Caco-2 (cell line): ENCODE data around the gene MCFD2. TPM values are rescaled to one million over a fixed set of nuclear protein-coding genes. Genes with fewer than 3 reads are reported as not detected.

Experiments used
- BruUV-seq: library from RNA; stranded (reverse); fragments of 400-500 nt; replicated peaks from 2 replicates; lab custom pipeline; 2021; lab: Mats Ljungman, UMichigan
- CTCF ChIA-PET: fragments of 300-600 bp; sonication (Branson Sonifier 250); formaldehyde crosslinking; loops from one replicate; lab custom pipeline; 2022; ENCODE audit warnings: antibody characterized with exemption; lab: Charles Lee
- POLR2A ChIA-PET: fragments of 300-600 bp; sonication (Branson Sonifier 250); formaldehyde crosslinking; loops from one replicate; lab custom pipeline; 2022; ENCODE audit warnings: antibody characterized with exemption; lab: Charles Lee
- DNase-seq, 2 experiments: peaks; one replicate each; pipeline versions ENCODE4 v3.0.0 to v3.0.0-alpha.2; 2020 to 2022
- H3K27me3 ChIP-seq: replicated peaks from 2 replicates; pipeline ENCODE4 v1.6.0; 2011; ENCODE audit warnings: low read length; ENCODE audit not compliant: control insufficient read depth, insufficient read depth
- H3K36me3 ChIP-seq: 2 replicates; pipeline ENCODE4 v1.5.1; 2011; ENCODE audit warnings: low read length; ENCODE audit not compliant: control insufficient read depth, insufficient read depth
- H3K4me1 ChIP-seq: fragments of 250-450 bp; sonication (Bioruptor Pico); 2 replicates; pipeline ENCODE4 v1.5.1; 2020; ENCODE audit warnings: mild to moderate bottlenecking
- H3K4me3 ChIP-seq: 2 replicates; pipeline ENCODE4 v1.5.1; 2011; ENCODE audit warnings: low read depth, mild to moderate bottlenecking, control low read depth, low read length
- H3K9me3 ChIP-seq: fragments of 250-450 bp; sonication (Bioruptor Pico); 2 replicates; pipeline ENCODE4 v1.5.1; 2020; ENCODE audit warnings: mild to moderate bottlenecking, moderate library complexity
- H3K27ac Mint-ChIP-seq: one replicate; pipeline ENCODE4 v1.8.0; 2022; ENCODE audit warnings: mixed read lengths; ENCODE audit not compliant: unreplicated experiment
- H3K27me3 Mint-ChIP-seq: one replicate; pipeline ENCODE4 v1.8.0; 2022; ENCODE audit warnings: mixed read lengths; ENCODE audit not compliant: insufficient read depth, unreplicated experiment
- H3K36me3 Mint-ChIP-seq: one replicate; pipeline ENCODE4 v1.8.0; 2022; ENCODE audit warnings: mild to moderate bottlenecking, mixed read lengths; ENCODE audit not compliant: insufficient read depth, unreplicated experiment
- H3K4me1 Mint-ChIP-seq: one replicate; pipeline ENCODE4 v1.8.0; 2022; ENCODE audit warnings: low read depth, mixed read lengths; ENCODE audit not compliant: unreplicated experiment
- H3K4me3 Mint-ChIP-seq: one replicate; pipeline ENCODE4 v1.8.0; 2022; ENCODE audit warnings: mild to moderate bottlenecking, moderate library complexity, mixed read lengths; ENCODE audit not compliant: unreplicated experiment
- H3K9me3 Mint-ChIP-seq: one replicate; pipeline ENCODE4 v1.8.0; 2022; ENCODE audit warnings: mixed read lengths; ENCODE audit not compliant: unreplicated experiment
- intact Hi-C: fragments of 100-400 bp; cut with micrococcal nuclease; formaldehyde crosslinking; loops from one replicate; pipeline ENCODE4 v1.10.0; 2022; ENCODE audit not compliant: unreplicated experiment
- total RNA-seq: library from RNA; stranded (reverse); gene quantifications from 2 replicates; pipeline ENCODE4 v1.2.3, GENCODE V29; 2022
- TF ChIP-seq, protein P1 (sequence below), 2 experiments: fragments of 200-600 bp in 1 of 2; IDR thresholded peaks; 1 replicate in 1 of 2; 2 replicates in 1 of 2; pipeline versions ENCODE4 v1.5.1 to v1.8.0; 2011 to 2022; ENCODE audit warnings: antibody characterized with exemption in 1 of 2, control low read depth in 1 of 2, inconsistent platforms in 1 of 2, low read depth in 1 of 2, low read length in 1 of 2, mild to moderate bottlenecking in 1 of 2, moderate library complexity in 1 of 2; ENCODE audit not compliant: insufficient read depth in 1 of 2, severe bottlenecking in 1 of 2, unreplicated experiment in 1 of 2

MCFD2 gene
- total RNA-seq, 1 experiment from 2014 or later = 156 TPM

DNA sequence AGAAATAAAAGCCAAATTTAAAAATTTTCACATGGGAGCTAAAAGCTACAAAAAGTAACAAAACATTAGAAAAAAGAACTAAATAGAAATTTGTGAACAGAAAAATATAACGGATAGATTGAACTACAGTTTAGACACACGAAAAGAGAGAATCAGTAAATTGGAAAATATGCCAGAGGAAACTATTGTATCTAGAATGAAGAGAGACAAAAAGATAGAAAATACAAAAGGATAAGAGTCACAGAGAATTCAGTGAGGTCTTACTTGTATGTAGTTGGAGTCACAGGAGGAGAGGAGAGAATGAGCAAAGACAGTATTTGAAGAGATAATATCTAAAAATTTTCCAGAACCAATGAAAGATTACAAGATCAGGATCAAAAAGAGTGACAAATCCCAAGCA, 11.3 kb upstream of the MCFD2 start:
- Histone ChIP-seq H3K27me3 (no peaks in the 10 kb centered on the region), H3K9me3 (peaks cover 15% of the 10 kb centered on the region), H3K4me3 (no peak overlapping the region), H3K4me1 (peaks cover 13% of the 10 kb centered on the region), H3K36me3 (no peaks in the 10 kb centered on the region)
- Mint-ChIP-seq H3K27me3 (no peaks in the 10 kb centered on the region), H3K9me3 (peaks cover 19% of the 10 kb centered on the region), H3K4me1 (no peaks in the 10 kb centered on the region), H3K27ac (peak overlapping the region; percentile 14), H3K4me3 (no peak overlapping the region), H3K36me3 (peaks cover 16% of the 10 kb centered on the region)
- no peak for DNase-seq
- BruUV-seq = no TSS peak
- ChIA-PET POLR2A (no interaction called here), CTCF (no interaction called here)
- TF ChIP-seq, protein P1, sequence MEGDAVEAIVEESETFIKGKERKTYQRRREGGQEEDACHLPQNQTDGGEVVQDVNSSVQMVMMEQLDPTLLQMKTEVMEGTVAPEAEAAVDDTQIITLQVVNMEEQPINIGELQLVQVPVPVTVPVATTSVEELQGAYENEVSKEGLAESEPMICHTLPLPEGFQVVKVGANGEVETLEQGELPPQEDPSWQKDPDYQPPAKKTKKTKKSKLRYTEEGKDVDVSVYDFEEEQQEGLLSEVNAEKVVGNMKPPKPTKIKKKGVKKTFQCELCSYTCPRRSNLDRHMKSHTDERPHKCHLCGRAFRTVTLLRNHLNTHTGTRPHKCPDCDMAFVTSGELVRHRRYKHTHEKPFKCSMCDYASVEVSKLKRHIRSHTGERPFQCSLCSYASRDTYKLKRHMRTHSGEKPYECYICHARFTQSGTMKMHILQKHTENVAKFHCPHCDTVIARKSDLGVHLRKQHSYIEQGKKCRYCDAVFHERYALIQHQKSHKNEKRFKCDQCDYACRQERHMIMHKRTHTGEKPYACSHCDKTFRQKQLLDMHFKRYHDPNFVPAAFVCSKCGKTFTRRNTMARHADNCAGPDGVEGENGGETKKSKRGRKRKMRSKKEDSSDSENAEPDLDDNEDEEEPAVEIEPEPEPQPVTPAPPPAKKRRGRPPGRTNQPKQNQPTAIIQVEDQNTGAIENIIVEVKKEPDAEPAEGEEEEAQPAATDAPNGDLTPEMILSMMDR (IDR thresholded peaks at IDR 0.05; ENCODE audit: insufficient read depth in 1 of 2, low read depth in 1 of 2, low read length in 1 of 2, severe bottlenecking in 1 of 2, unreplicated experiment in 1 of 2) = no peak
- intact Hi-C loops = no loop called here

DNA sequence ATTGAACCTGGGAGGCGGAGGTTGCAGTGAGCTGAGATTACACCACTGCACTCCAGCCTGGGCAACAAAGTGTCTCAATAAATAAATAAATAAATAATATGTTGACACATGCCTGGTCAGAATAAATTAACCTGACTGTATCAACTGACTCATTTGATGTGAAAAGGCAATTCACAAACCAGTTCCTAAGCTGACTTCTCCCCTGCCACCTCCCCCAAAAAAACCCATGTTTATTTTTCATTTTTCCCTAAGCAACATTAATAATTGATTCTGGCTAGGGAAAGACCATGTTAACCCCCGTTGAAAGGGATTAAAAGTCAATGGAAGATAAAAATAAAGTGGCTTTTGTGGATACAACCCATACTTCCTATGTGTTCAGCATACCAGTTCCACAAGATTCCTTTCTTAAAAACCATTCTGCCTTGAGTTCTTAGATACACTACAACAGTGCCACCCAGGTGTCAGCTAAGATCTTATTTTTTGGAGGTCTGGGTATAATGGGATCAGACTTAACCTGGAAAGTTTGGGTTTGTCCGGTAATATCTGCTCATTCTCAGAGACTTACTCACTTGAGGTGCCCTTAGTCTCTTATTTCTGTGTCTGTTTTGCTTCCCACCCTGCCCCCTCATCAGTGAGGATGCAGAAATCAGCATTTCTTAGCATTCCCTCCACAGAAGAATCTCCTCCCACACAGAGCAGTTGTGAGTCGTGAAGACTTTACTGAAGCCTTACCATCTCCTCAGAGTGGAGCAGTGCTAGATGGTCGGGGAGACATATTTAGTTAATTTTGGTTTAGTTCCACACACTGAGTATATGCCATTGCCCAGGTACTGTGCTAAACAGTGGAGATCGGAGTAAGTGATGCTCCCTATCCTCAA, 10.1 kb upstream of the MCFD2 start:
- Mint-ChIP-seq H3K27ac (no peak overlapping the region), H3K4me1 (no peaks in the 10 kb centered on the region), H3K36me3 (peaks cover 16% of the 10 kb centered on the region), H3K4me3 (no peak overlapping the region), H3K9me3 (peaks cover 19% of the 10 kb centered on the region), H3K27me3 (no peaks in the 10 kb centered on the region)
- intact Hi-C loops = no loop called here
- Histone ChIP-seq H3K36me3 (no peaks in the 10 kb centered on the region), H3K9me3 (peaks cover 15% of the 10 kb centered on the region), H3K4me1 (peaks cover 13% of the 10 kb centered on the region), H3K4me3 (no peak overlapping the region), H3K27me3 (no peaks in the 10 kb centered on the region)
- no peak for DNase-seq
- TF ChIP-seq, protein P1 (IDR thresholded peaks at IDR 0.05; ENCODE audit: insufficient read depth in 1 of 2, low read depth in 1 of 2, low read length in 1 of 2, severe bottlenecking in 1 of 2, unreplicated experiment in 1 of 2) = no peak
- ChIA-PET CTCF (no interaction called here), POLR2A (no interaction called here)
- no TSS peak for BruUV-seq

DNA sequence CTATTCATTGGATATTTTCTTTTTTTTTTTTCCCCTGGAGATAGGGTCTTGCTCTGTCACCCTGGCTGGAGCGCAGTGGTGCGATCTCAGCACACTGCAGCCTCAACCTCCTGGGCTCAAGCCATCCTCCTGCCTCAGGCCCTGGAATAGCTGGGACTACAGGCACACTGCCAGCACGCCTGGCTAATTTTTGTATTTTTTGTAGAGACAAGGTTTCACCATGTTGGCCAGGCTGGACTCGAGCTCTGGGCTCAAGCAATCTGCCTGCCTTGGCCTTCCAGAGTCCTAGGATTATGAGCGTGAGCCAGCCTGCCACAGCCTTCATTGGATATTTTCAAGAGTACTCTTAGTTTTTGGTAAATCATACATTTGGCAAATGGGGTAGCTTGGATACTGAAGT, 9.0 kb upstream of the MCFD2 start:
- peaks cover 13% of the 10 kb centered on the region for H3K4me1 ChIP-seq
- no peaks in the 10 kb centered on the region for H3K4me1 Mint-ChIP-seq
- no TSS peak for BruUV-seq
- no peaks in the 10 kb centered on the region for H3K36me3 ChIP-seq
- H3K27me3 Mint-ChIP-seq = no peaks in the 10 kb centered on the region
- ChIA-PET CTCF (no interaction called here), POLR2A (no interaction called here)
- peaks cover 19% of the 10 kb centered on the region for H3K9me3 Mint-ChIP-seq
- H3K36me3 Mint-ChIP-seq = peaks cover 16% of the 10 kb centered on the region
- no peaks in the 10 kb centered on the region for H3K27me3 ChIP-seq
- intact Hi-C loops = no loop called here
- H3K9me3 ChIP-seq = peaks cover 15% of the 10 kb centered on the region
- TF ChIP-seq, protein P1 (IDR thresholded peaks at IDR 0.05; ENCODE audit: insufficient read depth in 1 of 2, low read depth in 1 of 2, low read length in 1 of 2, severe bottlenecking in 1 of 2, unreplicated experiment in 1 of 2) = no peak
- no peak overlapping the region for H3K4me3 Mint-ChIP-seq
- H3K4me3 ChIP-seq = no peak overlapping the region
- no peak for DNase-seq
- no peak overlapping the region for H3K27ac Mint-ChIP-seq
